Activated CD4-positive, alpha-beta T cell treated with anti-CD3 and anti-CD28 coated beads for 24 hours (primary cell): ENCODE results near the gene CALM1.
A peak's percentile ranks its signal among the peaks of the same experiment; 100 is the strongest.

ENCODE experiments used
- DNase-seq, 2 donors: peaks; one replicate each; pipeline ENCODE4 v3.0.0-alpha.2; 2020; ENCODE audit warnings: low read depth in 2 of 2

The CALM1 gene

DNA sequence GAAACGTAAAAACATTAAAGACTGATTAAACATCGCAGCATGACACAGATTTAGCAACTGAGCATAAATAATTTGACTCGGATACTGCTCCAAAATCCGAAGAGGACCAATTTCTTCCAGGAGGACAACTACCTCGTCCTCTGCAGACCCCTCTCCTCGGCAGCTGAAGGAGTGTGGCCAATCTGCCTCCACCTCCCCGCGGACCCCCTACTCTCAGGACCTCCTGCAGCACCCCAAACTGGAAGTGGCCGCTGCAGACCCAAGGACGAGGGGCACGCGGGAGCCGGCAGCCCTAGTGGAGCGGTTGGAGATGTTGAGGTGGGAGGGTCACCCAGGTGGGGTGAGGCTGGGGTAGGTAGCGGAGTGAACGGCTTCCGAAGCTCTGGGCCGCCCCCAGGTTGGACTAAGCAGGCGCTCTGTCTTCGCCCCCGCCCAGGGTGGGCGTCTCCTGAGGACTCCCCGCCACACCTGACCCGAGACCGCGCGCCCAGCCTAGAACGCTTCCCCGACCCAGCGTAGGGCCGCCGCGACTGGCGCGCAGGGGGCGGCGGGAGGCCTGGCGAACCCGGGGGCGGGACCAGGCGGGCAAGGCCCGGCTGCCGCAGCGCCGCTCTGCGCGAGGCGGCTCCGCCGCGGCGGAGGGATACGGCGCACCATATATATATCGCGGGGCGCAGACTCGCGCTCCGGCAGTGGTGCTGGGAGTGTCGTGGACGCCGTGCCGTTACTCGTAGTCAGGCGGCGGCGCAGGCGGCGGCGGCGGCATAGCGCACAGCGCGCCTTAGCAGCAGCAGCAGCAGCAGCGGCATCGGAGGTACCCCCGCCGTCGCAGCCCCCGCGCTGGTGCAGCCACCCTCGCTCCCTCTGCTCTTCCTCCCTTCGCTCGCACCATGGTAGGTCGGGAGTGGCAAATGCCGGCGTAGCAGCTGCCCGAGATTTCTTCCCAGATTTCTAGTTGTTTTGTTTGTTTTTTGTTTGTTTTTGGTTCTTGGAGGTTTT, at the start of gene CALM1:
TSS of gene CALM1 (plus strand) at position 689 of the 999 bp plus-strand sequence. CDS start at position 891, 202 bp downstream.
- peak; percentile 93 to 94 for DNase-seq

DNA sequence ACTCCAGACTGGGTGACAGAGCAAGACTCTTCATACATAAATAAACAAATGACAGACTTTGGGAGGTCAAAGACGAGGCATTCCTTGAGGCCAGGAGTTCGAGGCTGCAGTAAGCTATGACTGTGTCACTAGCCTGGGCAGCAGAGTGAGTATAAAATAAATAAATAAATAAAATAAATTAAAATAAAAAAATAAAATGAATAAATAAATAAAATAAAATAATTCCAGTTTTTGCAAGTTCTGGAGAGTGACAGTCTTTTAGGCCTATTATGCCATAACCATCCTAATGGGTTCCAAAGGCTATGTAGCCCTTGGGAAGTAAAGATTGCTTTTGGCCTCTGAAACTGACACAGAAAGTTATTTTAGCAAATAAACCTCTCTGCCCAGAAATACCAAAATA, 48.6 kb upstream of the CALM1 start:
- DNase-seq = no peak

DNA sequence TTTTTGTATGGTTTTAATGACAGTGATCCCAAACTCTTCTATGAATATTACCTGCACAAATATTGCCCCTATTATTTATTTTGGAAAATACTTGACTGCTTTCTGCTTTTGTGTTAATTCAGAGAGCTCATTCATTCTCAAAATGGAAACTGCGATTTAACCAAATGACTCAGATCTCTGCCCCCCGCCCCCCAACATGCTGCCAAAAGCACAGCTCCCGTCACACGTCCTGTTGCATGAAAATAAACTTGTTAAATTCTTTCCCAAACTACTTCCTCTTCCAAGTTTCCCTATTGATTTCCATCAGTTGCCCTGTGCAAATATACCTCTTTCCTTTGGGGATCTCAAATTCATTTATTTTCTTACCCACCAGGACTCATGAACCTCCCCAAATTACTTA, 47.1 kb upstream of the CALM1 start:
- no peak for DNase-seq

DNA sequence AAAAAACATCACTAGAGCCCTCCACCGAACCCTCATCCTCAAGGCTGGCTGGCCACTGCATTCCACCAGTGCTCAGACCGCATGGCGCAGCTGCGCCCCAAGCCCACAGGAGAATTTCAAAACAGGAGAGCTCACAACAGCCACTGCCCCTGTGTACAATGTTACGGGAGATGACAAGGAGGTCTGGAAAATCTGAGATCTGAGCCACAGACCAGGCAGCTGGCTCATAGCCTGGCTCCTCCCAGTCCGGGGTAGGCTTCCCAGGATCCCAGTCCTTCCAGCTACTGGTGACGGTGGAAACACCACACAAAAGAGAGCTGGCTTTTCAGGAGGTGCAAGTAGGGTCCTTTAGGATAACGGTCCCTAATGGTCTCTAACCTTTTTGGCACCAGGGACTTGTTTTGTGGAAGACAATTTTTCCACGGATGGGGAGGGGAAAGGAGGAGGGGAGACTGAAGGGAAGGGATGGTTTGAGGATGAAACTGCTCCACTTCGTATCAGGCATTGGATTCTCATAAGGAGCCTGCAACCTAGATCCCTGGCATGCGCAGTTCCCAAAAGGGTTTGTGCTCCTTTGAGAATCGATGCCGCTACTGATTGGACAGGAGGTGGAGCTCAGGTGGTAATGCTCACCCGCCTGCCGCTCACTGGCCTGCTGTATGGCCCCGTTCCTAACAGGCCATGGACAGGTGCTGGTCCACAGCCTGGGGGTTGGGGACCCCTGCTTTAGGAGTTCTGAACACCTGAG, 42.1 kb upstream of the CALM1 start:
- DNase-seq = no peak

DNA sequence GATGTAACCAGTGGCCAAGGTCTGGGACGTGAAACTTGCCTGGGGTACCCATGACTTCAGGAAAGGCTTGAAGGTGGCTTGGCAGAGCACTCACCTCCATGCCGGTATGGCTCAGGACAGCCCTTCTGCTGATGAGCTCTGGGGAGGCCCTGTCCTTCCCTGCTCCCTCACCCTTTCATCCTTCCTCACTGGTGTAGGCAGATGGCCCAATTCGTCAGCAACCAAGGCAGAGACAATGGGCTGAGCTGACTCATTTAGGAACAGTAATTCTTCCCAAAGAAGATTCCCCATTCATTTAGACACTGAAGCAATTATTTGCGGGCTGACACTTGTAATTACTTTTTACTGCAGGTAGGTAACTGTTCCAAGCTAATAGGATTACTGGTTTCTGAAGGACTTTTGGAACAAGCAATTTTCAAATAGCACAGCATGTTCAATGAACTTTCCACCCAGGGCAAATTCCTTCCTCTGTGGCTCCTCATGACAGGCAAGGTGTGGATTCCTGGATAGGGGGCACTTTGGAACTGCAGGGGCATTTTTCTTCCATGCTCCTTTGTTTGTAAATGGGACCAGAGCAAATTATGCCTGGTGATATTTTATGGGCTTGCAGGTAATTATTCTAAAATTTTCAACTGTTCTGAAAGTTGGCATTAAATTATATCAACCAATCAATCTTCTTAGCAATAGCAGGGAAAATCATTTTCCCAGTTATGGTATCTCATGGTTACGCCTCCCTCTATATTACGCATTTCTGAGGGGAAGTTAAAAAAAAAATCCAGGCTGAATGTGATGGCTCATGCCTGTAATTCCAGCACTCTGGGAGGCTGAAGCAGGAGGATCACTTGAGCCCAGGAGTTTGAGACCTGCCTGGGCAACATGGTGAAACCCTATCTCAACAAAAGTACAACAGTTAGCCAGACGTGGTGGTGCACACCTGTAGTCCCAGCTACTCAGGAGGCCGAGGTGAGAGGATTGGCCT, 41.0 kb upstream of the CALM1 start:
- DNase-seq = no peak

DNA sequence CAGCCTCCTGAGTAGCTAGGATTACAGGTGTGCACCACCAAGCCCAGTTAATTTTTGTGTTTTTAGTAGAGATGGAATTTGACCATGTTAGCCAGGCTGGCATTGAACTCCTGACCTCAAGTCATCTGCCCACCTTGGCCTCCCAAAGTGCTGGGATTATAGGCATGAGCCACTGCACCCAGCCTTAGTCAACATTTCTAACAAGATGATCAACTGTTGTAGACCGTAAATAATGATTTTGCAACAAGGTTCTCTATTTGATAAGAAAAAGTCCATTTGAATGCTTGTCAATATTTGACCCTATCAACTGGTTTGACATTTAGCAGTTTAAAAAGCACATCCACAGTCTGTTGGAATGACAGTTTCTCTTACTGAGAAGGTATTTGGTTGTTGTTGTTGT, 39.9 kb upstream of the CALM1 start:
- no peak for DNase-seq

DNA sequence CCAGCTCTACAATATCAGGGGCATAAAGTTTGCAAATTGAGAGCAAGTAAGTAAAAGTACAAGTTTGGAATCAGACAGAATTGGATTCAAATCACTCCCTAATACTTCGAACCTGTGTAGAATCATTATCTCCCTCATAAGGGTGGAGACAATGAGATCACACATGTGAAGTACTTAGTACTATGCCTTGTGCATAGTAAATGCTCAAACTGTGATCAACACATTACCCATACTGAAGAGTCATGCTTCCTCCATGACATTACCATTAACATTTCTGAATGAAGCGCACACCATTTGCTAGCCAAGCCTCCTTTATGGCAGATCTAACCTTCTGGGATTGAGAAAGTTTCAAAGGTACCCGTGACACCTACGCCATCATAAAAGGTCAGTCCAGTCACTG, 38.5 kb upstream of the CALM1 start:
- no peak for DNase-seq

DNA sequence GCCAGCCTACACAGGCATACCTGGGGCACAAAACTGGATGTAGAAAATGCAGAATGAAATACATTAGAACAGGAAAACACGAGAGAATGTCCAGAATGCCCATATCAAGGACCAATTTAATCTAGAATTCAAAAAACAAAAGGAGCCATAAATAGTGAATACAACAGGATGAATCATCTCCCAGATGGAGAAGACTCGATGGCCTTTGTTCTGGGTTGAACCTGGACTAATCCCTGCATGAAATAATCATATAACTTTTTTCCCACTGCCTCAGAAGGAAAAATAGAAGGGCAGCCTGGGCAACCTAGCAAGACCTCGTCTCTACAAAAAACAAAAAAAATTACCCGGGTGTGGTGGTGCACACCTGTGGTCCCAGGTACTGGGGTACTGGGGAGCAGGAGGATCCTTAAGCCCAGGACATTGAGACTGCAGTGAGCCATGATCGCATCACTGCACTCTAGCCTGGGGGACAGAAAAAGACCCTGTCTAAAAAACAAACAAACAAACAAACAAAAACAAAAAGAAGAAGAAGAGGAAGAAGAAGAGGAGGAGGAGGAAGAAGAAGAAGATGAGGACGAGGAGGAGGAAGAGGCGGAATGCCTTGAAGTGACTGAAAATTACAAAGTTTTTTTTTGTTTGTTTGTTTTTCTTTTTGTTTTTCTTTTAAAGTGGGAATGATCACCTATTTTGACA, 34.8 kb upstream of the CALM1 start:
- DNase-seq = no peak

DNA sequence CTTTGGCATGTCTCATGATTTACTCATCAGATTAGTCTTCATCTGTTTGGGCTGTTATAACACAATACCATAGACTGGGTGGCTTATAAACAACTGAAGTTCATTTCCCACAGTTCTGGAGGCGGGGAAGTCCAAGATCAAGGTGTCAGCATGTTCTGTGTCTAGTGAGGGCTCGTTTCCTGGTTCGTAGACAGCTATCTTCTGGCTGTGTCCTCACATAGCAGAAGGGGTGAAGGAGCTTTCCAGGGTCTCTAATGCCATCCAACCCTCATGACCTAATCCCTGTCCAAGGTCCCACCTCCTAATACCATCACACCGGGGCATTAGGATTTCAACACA, 34.3 kb upstream of the CALM1 start:
- DNase-seq = no peak

DNA sequence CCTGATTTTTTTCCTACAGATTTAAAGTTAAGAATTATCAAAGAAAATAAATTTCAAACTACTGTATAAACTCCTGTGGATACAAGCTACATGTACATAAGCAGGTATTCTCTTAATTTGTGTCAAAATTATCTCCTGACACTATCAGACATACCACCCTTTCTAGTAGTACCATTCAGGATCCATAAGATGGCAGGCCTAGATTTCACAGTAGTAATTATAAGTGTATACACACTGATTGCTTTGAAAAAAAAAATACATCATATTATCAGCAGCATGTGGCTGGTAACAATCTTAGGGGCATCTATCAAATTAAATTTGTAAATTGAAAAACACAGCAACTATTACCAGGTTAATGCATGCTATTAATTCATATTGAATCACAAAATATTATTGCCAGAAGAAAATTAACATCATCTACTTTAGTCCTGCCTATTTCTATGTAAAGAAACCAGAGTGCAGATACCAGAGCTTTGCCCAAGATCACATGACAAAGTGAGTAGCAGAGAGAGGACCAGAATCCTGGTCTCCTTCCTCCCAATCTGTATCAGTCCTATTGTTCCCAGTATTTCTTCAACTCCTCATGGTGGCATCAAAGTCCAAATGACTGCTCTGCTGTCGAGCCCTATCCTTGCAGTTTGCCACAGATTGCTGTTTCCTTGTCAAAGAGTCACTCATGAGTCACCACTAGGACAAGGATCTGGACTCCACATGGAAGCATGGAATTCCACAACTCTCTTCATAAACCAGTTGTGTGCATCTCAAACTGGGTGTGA, 27.7 kb upstream of the CALM1 start:
- no peak for DNase-seq

DNA sequence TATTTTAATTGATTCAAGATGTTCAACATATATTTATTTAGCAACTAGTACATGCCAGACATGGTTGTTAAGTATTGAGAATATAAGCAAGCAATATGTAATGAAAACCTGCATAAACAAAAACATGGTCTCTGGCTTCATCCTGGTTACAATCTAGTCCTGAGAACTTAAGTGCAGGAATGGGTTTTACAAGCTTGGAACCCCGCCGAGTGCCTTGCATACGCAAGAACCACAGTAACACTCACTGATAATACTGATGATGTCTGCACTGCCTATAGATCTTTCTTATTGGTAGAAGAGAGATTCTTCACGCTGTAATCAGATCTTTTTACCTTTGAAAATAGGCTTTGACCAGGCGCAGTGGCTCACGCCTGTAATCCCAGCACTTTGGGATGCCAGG, 22.9 kb upstream of the CALM1 start:
- no peak for DNase-seq

DNA sequence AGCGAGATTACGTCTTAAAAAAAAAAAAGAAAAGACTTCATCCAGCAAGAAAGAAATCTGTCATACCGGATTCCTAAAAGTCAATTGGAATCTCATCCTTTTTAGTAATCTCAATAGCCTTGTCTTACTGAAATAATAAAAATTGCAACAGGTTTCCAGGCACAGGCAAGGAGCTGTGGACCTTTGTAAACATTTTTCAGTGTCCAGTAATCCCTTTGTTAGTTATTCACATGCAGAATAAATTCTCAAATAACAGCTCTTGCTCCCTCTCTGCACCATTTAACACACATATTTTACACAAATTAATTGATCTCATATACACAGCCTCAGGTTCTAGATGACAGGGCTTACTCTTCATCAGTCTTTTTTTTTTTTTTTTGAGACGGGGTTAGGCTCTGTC, 22.0 kb upstream of the CALM1 start:
- DNase-seq = no peak

DNA sequence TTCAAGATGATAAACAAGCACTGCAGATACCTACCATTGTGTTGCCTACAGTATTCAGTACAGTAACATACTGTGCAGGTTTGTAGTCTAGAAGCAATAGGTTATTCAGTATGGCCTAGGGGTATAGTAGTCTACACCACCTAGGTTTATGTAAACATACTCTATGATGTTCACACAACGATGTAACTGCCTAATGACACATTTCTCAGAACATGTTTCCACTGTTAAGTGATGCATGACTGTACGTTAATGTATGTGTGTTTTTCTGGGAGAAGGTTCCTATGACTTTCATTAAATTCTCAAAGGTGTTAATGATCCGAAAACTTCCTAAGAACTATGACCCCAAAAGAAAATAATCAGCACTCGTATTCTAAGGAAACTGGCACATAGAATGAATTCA, 20.9 kb upstream of the CALM1 start:
- no peak for DNase-seq

DNA sequence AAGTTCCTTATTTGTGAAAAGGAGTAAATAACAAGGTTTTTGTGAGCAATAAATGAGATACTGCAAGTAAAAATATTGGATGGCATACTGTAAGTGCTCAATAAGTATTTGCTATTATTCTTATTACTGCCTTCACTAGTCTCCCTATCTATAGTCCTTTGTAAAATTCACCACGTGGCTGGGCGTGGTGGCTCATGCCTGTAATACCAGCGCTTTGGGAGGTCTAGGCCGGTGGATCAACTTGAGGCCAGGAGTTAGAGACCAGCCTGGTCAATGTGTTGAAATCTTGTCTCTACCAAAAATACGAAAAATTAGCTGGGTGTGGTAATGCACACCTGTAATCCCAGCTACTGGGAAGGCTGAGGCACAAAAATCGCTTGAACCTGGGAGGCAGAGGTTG, 18.6 kb upstream of the CALM1 start:
- no peak for DNase-seq

DNA sequence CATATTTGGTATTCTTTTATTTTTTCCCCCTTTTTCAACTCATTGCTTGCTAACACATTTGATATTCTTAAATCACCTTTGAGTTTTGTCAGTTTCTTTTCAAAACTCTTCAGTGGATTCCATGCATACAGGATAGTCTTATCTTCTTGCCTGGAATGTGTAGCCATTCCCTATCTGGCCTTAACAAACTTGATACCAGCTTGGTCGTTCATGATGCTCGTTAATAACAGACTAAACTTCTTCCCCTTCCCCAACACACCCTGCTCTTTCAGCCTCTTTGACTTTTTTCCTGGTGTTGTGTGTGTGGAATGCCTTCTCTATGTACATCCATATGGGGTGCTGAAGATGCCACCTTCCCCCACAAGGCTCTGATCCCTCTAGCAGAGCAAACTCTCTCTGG, 17.7 kb upstream of the CALM1 start:
- DNase-seq = no peak

DNA sequence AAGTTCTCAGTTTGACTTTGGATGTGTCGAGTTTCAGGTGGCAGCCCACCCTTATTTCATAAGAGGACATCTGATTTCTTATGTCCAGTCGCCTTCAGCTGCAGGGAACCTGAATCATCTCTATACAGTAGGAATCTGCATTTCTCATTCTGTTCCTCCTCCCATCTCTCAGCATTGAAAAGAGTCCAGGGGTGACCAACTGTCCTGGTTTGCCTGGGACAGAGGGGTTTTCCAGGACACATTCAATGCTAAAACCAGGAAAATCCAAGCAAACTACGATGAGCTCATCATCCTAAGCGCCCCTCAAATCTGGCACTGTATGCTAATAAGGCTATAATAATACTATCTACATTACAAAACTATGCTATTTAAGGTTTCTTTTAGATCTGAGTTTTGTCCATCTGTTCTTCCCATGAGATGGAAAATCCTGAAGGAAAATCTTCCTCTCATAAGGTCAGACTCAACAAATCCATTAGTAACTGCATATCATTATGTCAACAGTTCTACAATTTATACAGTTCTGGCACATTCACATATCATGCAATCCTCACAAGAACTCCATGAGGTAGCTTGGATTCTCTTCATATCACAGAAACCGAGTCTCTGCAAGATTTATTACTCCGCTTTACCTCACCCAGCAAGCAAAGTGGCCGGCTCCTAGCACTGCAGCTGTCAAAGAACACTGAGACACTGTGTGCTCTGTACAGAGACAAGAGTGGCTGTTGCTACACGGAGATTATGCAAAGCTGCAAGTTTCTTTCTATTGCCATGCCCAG, 15.6 kb upstream of the CALM1 start:
- no peak for DNase-seq

DNA sequence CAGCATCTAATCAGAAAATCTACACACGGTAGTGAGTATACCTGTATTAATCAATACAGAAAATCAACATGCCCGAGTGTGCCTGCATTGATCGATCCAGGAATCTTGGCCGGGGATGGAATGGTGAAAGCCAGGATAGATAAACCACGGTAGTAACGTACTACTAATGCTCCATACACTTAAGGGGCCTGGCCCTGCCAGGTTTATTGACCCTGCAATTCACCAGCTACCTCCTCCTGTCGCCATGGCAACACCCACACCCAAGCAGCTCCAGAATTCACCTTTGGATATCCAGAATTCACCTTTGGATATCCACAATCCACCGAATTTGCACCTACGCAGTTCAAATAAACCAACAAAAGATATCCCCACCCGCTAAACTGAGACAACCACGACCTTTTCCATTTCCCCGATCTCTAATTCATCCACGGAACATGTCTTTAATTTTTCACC, 14.8 kb upstream of the CALM1 start:
- DNase-seq = no peak

DNA sequence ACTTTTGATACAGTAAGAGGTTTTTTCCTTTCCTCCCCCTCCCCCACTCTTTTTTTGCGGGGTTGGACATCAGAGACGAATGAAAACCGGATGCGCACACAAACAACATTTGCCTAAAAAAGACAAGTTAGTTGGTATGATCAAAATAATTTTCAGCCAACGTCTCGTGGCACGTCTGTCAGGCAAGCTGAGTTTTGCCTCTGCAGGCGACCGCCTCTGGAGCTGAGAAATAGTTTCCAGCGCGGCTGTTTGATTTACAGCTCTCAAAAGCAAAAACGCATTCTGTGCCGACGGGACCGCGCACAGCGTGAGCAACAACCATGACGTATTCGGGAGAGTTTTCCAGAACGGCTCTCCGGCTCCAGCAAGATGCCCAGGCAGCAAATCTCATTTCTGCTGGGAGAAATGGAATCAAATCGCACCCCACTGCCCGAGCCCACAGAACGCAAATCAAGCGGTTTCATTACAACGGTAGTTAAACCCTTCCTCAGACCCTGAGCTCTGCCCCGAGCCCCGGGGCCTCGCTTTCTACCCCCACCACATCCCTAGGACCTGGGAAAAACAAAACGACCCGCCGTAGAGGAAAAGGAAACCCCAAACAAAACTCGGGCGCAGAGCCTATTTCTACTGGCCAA, 14.2 kb upstream of the CALM1 start:
- peak; percentile 47 to 52 for DNase-seq

DNA sequence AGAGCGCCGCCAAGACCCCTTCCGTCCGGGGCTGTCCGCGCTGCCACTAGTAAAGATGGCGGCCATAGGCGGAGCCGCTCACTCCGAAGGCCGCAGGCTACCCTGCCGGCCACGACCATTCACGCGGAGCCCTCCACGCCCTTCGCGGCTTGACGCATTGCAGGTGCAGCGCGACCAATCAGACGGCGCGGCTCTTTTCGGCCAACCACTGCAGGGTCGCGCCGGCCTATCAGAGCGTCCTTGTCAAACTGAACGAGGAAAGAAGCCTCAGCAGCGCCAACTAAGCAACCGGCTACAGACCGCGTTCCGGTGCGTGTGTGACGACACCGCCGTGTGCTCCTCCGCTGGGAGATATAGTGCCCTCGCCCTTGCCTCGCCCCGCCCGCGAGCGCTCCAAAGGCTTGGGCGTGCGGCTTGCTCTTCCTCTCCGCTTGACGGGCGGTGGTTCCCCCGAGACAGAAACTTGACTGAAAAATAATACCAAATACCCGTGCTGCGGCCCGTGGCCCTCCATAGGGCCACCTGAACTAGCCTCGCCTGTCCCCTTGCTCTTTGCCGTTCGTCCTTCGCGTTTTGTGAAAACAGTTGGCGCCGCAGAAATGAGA, 13.6 kb upstream of the CALM1 start:
- peak; percentile 93 to 95 for DNase-seq
